AG04449 (cell line): ENCODE measurements around the gene CACNA2D4.

Experiments used
- CTCF ChIA-PET: fragments of 350-600 bp; formaldehyde crosslinking; extraction: SDS; loops from one replicate; lab custom pipeline; 2021; ENCODE audit warnings: antibody characterized with exemption; lab: Yijun Ruan, JAX
- POLR2A ChIA-PET: fragments of 400-600, 350-600 bp; formaldehyde crosslinking; extraction: SDS; loops from one replicate; lab custom pipeline; 2020; ENCODE audit warnings: antibody characterized with exemption, inconsistent platforms; lab: Yijun Ruan, JAX
- DNase-seq: peaks from one replicate; pipeline ENCODE4 v3.0.0-alpha.2; 2010; ENCODE audit warnings: low read depth, low spot score
- H3K4me3 ChIP-seq: 2 replicates; pipeline ENCODE4 v1.5.1; 2011; ENCODE audit warnings: low read depth, mild to moderate bottlenecking, control low read depth, low read length
- TF ChIP-seq, protein P1 (sequence below): IDR thresholded peaks from one replicate; pipeline ENCODE4 v1.5.1; 2011; ENCODE audit warnings: mild to moderate bottlenecking, moderate library complexity, low read length, control low read depth, inconsistent platforms; ENCODE audit not compliant: insufficient read depth; ENCODE audit errors: missing control alignments

Gene CACNA2D4

DNA sequence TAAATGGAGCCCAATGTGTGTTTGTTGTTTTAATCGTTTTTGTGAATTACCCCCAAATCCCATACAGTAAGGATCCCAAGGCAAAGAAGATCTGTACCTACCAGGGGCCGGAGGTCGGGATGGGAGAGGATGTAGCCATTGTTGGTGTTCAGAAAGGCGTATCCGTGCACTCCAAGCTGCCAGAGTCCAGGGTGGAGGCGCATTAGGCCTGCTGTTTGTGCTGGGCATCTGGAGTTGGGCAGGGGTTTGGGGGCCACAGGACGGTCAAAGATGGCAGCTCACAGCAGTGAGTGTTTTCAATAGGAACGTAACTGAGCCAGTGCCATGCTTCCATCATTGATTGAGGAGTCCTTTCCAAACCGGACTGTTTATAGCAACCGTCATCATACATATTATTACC lies 40.2 kb downstream of the CACNA2D4 start:
- DNase-seq, result no peak
- ChIA-PET POLR2A (no interaction called here), CTCF (no interaction called here)
- no peak overlapping the region for H3K4me3 ChIP-seq
- TF ChIP-seq, protein P1, sequence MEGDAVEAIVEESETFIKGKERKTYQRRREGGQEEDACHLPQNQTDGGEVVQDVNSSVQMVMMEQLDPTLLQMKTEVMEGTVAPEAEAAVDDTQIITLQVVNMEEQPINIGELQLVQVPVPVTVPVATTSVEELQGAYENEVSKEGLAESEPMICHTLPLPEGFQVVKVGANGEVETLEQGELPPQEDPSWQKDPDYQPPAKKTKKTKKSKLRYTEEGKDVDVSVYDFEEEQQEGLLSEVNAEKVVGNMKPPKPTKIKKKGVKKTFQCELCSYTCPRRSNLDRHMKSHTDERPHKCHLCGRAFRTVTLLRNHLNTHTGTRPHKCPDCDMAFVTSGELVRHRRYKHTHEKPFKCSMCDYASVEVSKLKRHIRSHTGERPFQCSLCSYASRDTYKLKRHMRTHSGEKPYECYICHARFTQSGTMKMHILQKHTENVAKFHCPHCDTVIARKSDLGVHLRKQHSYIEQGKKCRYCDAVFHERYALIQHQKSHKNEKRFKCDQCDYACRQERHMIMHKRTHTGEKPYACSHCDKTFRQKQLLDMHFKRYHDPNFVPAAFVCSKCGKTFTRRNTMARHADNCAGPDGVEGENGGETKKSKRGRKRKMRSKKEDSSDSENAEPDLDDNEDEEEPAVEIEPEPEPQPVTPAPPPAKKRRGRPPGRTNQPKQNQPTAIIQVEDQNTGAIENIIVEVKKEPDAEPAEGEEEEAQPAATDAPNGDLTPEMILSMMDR, result no peak

- ChIA-PET POLR2A (no interaction called here), CTCF (no interaction called here)
- H3K4me3 ChIP-seq, result no peak overlapping the region
- DNase-seq, result no peak
- TF ChIP-seq, protein P1, result no peak
Measured at GRCh38 chr12:1877169-1877878, 41.1 kb downstream of the CACNA2D4 start.

DNA sequence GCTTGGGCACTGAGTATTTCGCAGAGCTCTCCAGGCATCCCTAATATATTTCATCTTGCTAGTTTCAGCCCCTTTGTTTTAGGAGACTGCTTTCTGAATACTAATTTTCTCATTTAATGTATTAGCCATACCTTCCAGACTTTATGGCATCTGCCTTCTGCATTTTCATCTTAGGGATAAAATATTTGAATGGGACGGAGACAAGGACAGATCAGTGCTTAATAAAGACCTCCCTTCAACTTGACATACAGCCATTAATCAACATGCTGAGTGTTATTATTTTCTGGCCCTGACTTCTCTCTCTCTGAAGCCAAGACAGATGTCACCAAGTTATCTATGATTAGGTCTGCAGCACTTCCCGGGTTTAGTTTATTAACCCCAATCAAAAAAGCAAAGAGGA lies 42.4 kb downstream of the CACNA2D4 start:
- TF ChIP-seq, protein P1, result no peak
- POLR2A ChIA-PET, result no interaction called here
- CTCF ChIA-PET, result no interaction called here
- DNase-seq, result no peak
- no peak overlapping the region for H3K4me3 ChIP-seq

DNA sequence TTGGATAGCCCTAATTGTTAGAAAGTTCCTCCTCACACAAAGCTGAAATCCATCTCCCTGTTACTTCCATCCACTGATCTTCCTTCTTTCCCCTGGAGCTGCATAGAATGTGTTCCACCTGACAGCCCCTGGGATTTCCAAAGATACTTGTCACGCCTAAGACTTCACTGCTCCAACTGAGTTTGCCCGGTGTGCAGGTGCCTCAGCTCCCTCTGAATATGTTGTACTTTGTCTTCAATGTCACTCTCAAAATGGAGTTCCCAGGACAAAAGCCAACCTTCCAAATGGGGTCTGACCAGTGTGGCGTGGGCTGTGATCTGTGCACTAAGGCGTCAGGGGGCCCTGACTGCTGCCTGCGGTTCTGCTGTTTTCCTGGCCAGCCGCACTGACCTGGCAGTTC lies 42.8 kb downstream of the CACNA2D4 start:
- POLR2A ChIA-PET, result no interaction called here
- CTCF ChIA-PET, result no interaction called here
- TF ChIP-seq, protein P1, result no peak
- H3K4me3 ChIP-seq, result no peak overlapping the region
- DNase-seq, result no peak

DNA sequence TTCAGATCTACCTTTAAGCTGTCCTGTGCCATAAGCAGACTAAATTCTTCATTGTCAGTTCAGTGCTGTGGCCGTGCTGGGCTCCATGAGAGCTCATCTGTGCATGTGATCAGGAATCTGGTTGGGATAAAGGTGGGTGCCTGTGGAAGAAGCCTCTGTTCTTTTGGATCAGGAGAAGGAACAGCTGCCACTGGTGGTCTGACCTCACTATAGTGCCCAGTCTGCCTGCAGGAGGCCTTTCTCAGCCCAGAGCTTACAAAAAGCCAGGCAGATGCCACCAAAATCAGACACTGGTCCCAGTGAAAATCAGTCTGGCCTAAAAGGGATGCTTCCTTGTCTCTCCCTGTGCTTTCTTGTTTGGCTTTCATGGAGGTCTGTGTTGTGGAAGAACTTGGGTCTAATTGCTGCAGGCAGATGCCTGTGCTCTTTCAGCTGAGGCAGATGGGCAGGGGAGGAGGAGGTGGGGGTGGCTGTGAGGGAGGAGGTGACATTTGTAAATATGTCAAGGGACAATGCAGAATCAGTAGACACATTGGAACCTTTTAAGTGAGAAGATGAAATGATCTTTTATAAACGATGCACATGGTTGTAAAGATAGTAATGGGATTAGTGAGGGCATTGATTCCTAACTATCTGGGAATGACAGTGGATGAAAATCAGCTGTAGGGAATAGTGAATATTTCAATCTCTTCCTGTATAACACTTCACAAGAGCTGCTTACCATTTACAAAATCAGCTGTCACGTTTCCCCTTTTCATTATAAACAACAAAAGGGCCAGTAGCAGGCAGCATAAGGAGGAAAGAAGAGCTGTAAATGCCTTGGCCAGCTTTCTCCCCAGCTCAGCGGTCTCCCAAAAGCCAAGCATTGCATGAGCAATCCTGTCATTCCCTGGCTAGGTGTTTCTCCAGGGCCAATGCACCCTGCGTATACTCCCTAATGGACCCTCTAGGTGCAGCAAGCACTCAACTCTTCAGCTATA lies 44.6 kb downstream of the CACNA2D4 start:
- H3K4me3 ChIP-seq, result no peak overlapping the region
- POLR2A ChIA-PET, result no interaction called here
- TF ChIP-seq, protein P1, result no peak
- CTCF ChIA-PET, result interaction anchor here (0.9 kb wide), 1 partner anchor 13 kb away, joined by 3 read pairs; no protein-coding TSS in a partner anchor
- no peak for DNase-seq

DNA sequence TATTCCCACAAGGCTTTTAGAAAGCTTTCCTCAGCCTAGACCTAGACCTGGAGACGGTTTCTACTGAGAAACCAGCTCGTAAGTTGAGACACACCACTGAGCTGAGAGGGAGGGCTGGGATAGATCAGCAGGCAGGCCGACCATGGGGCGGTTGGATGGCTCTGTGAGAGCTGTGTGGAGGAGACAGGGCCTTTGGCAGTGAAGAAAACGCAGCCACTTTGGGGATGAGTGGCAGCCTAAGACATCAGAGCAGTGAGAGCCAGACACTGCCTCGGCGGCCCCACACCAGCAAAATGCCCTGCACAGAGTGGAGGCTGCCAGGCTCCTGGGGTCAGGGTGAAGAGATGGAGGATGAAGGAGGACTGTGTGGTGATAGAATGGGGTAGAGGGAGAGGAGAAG lies 46.0 kb downstream of the CACNA2D4 start:
- H3K4me3 ChIP-seq, result no peak overlapping the region
- DNase-seq, result no peak
- TF ChIP-seq, protein P1, result no peak
- POLR2A ChIA-PET, result no interaction called here
- CTCF ChIA-PET, result no interaction called here
